ENCODE data around the gene PXDC1. TPM values are rescaled to one million over a fixed set of nuclear protein-coding genes. Genes with fewer than 3 reads are reported as not detected.
A peak's percentile ranks its signal among the peaks of the same experiment; 100 is the strongest.

The PXDC1 gene
- total RNA-seq, 2 donors from 2014 or later, result 5.5 to 8.3 TPM

DNA sequence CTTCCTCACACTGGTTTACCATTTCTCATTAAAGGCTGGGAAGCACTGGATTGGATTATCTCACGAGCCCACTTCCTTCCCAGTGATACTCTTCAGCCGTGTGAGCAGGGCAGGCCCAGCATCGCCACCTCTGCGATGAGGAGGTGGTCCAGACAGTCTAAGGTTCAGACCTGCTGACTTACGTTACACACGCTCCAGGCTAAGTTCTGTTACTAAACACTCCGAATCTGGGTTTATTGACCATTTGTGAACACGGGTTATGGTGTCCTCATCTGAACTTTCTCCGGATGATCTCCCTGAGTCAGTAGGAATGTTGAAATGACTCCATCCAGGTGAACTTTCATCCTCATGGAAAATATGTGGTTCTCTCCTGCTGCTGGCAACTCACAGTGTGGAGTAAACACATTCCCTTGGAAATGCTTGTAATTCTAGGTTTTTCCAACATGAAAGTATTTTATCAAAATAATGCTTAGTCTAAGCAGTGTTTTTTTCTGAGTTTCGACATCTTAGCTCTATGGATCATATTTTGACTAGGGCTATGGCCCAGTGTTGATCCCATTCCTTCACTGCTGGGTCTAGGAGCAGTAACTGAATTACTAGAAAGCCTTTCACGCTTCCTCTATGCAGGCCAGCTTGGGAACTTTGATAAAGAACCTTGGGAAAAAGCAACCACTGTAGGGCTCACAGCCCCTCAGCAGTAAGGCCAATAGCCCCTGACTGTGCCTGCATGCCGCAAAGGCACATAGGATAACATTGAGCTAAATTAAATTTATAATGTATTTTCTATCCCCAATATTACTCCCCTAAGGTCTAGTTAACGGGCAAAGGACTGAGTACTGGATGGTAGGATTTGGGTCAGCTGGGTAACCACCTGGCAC lies 37.7 kb upstream of the PXDC1 start:
- H3K4me1 Mint-ChIP-seq, result no peaks in the 10 kb centered on the region
- no peak overlapping the region for H3K4me3 Mint-ChIP-seq
- H3K9me3 Mint-ChIP-seq, result no peaks in the 10 kb centered on the region
- H3K27me3 Mint-ChIP-seq, result no peaks in the 10 kb centered on the region
- H3K27ac Mint-ChIP-seq, result no peak overlapping the region
- no peaks in the 10 kb centered on the region for H3K36me3 Mint-ChIP-seq (ENCODE audit: low read depth)
- no peak for ATAC-seq (replicated peaks)

DNA sequence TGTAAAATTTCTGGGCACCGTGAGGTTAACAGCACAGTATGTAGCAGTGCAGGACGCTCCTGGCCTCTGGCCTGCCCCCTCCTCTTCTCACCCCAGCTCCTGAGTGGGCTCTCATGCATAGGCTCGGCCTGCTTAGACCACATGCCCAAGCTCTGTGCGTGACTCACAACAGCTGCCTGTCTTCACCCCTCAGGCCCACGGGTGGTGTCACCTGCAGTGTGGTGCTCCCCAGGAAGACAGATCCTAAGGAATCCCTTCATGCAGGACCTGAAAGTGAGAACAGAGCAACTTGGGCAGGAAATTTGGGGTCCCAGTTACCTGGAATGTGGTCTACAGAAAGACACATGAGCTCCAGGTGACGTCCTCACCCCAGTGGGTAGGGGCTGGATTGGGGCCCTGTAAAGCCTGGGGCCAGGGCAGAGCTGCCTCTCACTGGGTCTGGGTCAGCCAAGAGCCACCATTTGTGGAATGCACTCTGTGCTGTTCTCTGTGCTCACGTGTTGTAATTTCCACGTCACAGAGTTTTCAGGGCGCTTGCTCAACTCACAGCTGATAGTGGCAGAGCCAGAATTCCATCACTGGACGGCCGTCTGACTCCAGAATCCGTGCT lies 37.0 kb upstream of the PXDC1 start:
- Mint-ChIP-seq H3K4me1 (no peaks in the 10 kb centered on the region), H3K4me3 (no peak overlapping the region), H3K27me3 (no peaks in the 10 kb centered on the region), H3K36me3 (ENCODE audit: low read depth) (no peaks in the 10 kb centered on the region), H3K9me3 (no peaks in the 10 kb centered on the region), H3K27ac (no peak overlapping the region)
- no peak for ATAC-seq (replicated peaks)

DNA sequence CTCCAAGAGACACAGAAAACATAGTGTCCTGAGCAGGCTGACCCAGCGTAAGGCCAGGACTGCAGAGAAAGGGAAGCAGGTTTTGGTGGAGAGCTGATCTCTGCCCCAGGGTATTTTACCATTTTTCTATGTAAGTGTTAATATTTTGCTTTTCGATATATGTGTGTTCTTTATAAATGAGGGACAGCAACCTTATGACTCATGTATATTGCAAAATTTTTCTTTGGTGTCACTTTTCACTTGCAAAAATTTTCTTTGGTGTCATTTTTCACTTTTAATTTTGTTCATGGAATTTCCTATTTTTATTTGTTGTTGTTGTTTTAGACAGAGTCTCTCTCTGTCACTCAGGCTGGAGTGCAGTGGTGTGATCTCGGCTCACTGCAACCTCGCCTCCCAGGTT lies 34.6 kb upstream of the PXDC1 start:
- Mint-ChIP-seq H3K9me3 (no peaks in the 10 kb centered on the region), H3K27me3 (peaks cover 4% of the 10 kb centered on the region), H3K4me1 (no peaks in the 10 kb centered on the region), H3K4me3 (no peak overlapping the region), H3K36me3 (ENCODE audit: low read depth) (no peaks in the 10 kb centered on the region), H3K27ac (no peak overlapping the region)
- no peak for ATAC-seq (replicated peaks)

DNA sequence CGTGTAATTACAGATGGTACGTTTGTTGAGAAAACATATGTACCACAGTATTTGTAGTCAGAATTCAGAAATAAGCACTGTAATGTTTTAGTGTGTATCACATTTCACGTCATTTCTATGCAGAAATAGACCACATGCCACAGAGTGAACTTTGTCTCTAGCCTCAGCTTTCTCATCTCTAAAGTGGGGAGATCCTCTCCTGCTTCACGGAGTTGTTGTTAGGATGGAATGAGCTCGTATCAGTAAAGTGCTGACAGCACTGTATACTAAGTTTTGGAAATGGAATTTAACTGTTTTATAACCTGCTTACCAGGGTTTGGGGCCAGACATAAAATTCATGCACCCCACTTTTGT lies 34.2 kb upstream of the PXDC1 start:
- no peak overlapping the region for H3K4me3 Mint-ChIP-seq
- H3K36me3 Mint-ChIP-seq (ENCODE audit: low read depth), result no peaks in the 10 kb centered on the region
- no peaks in the 10 kb centered on the region for H3K4me1 Mint-ChIP-seq
- no peak for ATAC-seq (replicated peaks)
- no peaks in the 10 kb centered on the region for H3K9me3 Mint-ChIP-seq
- H3K27ac Mint-ChIP-seq, result no peak overlapping the region
- peaks cover 4% of the 10 kb centered on the region for H3K27me3 Mint-ChIP-seq

DNA sequence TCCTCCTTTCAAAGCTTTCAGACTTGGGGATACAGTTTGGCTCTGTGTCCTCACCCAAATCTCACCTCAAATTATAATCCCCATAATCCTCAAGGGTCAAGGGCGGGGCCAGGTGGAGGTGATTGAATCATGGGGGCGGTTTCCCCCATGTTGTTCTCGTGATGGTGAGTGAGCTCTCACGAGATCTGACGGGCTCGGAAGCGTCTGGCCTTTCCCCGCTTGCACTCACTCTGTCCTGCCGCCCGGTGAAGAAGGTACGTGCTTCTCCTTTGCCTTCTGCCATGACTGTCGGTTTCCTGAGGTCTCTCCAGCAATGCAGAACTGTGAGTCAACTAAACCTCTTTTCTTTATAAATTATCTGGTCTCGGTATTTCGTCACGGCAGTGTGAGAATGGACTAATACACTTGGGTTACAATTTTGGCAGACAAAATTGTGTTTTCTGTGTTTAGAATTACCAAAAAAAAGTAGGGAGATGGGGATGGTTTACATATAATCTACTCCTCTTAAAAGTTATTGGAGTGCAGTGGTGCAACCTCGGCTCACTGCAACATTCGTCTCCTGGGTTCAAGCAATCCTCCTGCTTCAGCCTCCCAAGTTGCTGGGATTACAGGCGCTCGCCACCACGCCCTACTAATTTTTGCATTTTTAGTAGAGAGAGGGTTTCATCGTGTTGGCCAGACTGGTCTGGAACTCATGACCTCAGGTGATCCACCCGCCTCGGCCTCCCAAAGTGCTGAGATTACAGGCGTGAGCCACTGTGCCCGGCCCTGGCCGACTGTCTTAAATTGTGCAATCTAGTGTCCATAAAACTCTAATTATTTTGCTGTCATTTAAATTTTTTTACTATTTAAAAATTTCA lies 33.6 kb upstream of the PXDC1 start:
- Mint-ChIP-seq H3K9me3 (no peaks in the 10 kb centered on the region), H3K27ac (no peak overlapping the region), H3K4me1 (no peaks in the 10 kb centered on the region)

DNA sequence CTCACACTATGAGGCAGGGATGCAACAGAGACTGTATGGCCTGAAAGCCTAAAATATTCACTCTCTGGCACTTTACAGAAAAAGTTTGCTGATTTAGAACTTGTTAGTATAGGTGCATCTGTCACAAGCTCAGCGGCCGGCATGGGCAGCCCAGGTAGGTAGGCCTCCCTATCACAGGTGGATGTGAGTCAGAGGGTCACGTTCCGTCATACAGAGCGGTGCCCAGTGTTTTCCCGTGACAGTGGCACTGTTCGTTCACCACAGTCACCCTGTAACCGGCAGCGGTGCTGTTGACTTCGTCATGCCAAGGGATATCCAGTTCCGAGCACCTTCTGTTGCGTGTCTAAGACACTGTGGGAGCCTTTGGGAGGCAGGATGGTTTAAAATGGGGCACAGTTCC lies 32.9 kb upstream of the PXDC1 start:
- Mint-ChIP-seq H3K4me1 (no peaks in the 10 kb centered on the region), H3K27me3 (peaks cover 4% of the 10 kb centered on the region), H3K36me3 (ENCODE audit: low read depth) (no peaks in the 10 kb centered on the region), H3K27ac (no peak overlapping the region), H3K9me3 (no peaks in the 10 kb centered on the region), H3K4me3 (no peak overlapping the region)
- ATAC-seq (replicated peaks), result no peak

More for the DNA sequence above, 33.6 kb upstream of the PXDC1 start:
- no peak for ATAC-seq (replicated peaks)
- Mint-ChIP-seq H3K36me3 (ENCODE audit: low read depth) (no peaks in the 10 kb centered on the region), H3K27me3 (peaks cover 4% of the 10 kb centered on the region), H3K4me3 (no peak overlapping the region)

DNA sequence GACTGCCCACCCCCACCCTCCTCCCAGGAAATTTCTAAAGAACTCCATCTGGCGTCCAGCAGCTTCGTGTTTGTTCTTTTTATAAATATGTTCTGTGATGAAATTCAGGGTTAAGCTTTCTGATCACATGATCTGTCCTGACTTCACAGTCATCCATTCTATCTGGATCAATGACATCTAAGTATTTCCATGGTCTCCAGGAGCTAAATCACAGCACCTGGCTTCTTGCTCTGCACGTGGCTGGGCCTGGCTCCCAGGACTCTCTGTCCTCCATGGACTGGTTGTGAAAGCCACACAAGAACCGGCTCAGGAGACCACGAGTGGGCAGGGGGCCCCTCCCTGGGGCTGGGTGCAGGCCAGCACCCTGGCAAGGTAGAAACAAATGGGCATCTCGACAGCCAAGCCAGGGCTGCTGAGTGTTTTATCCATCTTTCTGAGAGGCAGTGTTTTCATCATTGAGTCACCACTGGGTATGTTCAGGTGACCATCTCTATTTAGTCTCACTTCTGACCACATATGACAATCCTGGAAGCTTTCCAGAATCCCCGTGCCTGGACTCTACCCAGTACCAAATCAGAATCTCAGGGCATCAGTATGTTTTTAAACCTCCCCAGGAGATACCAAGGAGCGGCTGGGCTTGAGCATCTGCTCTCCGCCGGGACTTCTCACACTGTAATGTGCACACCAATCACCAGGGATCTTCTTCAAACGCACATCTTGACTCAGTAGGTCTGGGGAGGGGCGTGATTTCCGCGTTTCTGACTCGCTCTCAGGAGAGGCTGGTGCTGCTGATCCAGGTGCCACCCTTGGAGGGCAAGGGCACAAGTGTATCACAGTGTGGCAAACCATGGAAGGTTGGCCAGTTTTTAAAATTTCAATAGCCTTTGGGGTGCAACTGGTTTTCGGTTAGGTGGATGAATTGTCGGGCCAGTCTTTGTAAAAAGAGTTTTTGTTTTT lies 31.6 kb upstream of the PXDC1 start:
- Mint-ChIP-seq H3K27me3 (peaks cover 4% of the 10 kb centered on the region), H3K9me3 (no peaks in the 10 kb centered on the region), H3K36me3 (ENCODE audit: low read depth) (no peaks in the 10 kb centered on the region), H3K4me1 (no peaks in the 10 kb centered on the region), H3K4me3 (no peak overlapping the region), H3K27ac (no peak overlapping the region)
- no peak for ATAC-seq (replicated peaks)

DNA sequence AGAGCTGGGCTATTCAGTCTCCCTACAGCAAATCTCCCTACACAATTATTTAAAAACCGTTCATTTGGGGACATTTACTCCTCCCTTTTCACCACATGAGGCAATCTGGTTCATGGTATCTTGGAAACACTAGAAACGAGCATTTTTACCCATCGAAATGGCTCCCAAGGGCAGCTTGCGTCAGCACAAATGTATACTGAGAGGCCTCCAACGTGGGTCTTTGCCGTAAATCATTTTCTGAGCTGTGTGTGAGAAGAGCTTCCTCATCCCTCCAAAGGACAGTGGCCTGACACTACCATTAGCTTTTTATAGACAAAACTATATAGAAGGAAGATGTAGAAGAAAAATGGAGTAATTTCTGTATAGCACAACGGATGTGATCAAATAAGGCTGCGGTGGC lies 30.0 kb upstream of the PXDC1 start:
- H3K27ac Mint-ChIP-seq, result no peak overlapping the region
- H3K4me3 Mint-ChIP-seq, result no peak overlapping the region
- H3K4me1 Mint-ChIP-seq, result peaks cover 6% of the 10 kb centered on the region
- peaks cover 9% of the 10 kb centered on the region for H3K27me3 Mint-ChIP-seq
- H3K36me3 Mint-ChIP-seq (ENCODE audit: low read depth), result no peaks in the 10 kb centered on the region
- H3K9me3 Mint-ChIP-seq, result no peaks in the 10 kb centered on the region
- ATAC-seq (replicated peaks), result no peak

DNA sequence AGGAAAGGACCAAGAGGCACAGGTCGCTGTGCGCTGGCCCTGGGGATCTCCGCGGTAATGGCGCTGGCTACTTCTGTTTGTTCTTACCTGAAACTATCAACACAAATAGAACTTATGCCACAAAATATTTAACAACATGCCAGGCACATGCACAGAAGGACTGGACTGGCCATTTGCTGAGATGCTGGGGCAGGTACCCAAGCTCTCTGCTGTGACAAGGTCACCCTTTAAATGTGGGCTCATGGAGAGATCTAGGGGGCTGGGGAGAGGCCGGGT lies 28.0 kb upstream of the PXDC1 start:
- ATAC-seq (replicated peaks), result no peak
- Mint-ChIP-seq H3K4me1 (peaks cover 6% of the 10 kb centered on the region), H3K9me3 (no peaks in the 10 kb centered on the region), H3K27ac (no peak overlapping the region), H3K36me3 (ENCODE audit: low read depth) (no peaks in the 10 kb centered on the region), H3K4me3 (no peak overlapping the region), H3K27me3 (peaks cover 9% of the 10 kb centered on the region)

DNA sequence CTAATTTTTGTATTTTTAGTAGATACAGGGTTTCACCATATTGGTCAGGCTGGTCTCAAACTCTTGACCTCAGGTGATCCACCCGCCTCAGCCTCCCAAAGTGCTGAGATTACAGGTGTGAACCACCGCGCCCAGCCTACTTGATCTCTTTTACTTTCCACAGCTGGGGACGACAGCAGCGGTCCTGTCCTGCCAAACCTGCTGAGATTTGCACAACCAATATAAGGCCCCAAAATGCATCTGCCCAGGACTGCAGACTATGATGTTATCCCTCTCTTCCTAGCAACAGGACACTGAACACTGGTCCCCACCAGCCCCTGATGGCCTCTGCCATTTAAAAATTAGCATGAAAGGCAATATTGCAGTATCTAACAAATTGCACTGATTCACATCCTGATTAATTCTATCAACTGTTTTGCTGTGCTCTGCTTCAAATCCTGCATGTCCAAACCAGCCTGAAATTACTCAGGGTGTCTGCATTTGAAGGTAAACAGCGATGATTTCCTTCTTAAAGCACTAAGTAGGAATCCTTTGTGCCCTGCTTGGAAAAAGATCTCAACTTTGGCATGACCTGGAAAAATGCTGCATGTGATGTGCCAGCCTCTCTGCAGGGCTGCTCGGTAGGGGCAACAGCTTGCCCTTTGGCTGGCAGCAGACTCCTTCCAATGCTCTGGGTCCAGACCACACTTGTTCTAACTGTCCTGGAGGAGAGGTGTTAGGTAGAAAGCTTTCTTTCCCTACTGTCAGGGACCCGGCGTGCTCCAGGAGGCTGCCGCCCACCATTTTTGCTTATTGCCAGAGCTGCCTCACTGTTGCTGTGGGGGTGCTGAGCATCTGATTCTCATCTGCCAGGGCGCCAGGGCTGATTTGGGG lies 27.4 kb upstream of the PXDC1 start:
- Mint-ChIP-seq H3K9me3 (no peaks in the 10 kb centered on the region), H3K27ac (no peak overlapping the region), H3K4me3 (no peak overlapping the region), H3K4me1 (peaks cover 6% of the 10 kb centered on the region), H3K36me3 (ENCODE audit: low read depth) (no peaks in the 10 kb centered on the region), H3K27me3 (peaks cover 9% of the 10 kb centered on the region)
- no peak for ATAC-seq (replicated peaks)

DNA sequence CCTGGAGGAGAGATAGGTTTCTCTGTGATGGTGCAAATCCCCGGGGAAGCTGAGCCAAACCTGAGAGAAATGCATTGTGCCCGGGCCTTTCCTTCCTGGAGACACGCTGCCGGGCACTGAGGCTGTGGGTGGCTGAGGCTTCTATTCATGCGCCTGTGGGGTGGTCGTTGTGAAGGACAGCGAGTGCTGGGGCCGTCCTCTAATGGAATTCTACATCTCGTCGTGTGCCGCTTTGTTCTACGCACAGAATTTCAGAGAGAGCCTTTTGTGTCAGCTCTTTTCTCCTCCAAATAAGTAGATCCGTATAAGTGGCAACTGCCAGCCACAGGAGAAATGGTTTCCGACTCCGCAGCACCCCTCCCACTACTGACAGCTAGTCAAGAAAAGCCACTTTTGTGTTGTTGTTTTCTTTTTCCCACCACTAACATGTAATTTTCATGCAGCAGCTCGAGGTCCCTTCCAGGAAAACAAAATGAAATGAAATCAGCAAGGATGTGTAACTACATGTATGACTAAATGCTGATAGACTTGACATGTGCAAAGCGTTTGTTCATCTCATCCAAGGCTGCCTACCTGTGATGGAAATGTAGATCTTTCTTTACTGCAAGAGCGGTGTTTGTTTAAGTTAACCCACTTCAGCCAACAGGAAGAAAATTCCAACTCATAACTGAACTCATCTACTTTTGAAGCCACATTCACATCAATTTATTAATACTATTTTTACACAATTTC lies 26.4 kb upstream of the PXDC1 start:
- H3K27ac Mint-ChIP-seq, result no peak overlapping the region
- peak; percentile 19 for ATAC-seq (replicated peaks)
- peaks cover 5% of the 10 kb centered on the region for H3K27me3 Mint-ChIP-seq

DNA sequence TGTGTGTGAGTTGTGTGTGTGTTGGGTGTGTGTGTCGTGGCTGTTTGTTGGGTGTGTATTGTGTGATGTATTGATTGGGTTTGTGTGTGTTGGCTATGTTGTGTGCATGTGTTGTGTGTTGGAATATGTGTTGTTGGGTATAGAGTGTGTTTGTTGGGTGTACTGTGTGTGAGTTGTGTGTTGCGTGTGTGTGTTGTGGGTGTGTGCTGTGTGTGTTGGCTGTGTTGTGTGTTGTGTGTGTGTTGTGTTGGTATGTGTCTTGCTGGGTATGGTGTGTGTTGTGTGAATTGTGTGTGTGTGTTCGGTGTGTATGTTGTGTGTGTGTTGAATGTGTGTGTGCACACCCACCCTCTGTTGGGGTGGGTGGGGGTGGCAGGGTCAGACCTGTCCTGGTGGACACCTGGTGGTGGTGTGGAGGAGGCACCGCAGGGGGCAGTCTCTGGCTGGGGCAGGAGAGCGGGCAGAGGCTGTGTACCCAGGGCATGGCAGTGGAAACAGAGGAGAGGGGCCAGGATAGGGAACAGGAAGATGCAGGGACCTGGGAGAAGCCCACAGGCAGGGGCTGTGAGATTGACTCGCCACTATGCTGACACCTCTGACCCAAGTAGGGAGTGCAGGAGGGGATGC lies 25.5 kb upstream of the PXDC1 start:
- H3K4me1 Mint-ChIP-seq, result peaks cover 6% of the 10 kb centered on the region
- no peak overlapping the region for H3K4me3 Mint-ChIP-seq
- ATAC-seq (replicated peaks), result peak; percentile 24
- peaks cover 5% of the 10 kb centered on the region for H3K27me3 Mint-ChIP-seq
- H3K36me3 Mint-ChIP-seq (ENCODE audit: low read depth), result no peaks in the 10 kb centered on the region
- no peaks in the 10 kb centered on the region for H3K9me3 Mint-ChIP-seq
- H3K27ac Mint-ChIP-seq, result no peak overlapping the region

More for the DNA sequence above, 26.4 kb upstream of the PXDC1 start:
- no peaks in the 10 kb centered on the region for H3K36me3 Mint-ChIP-seq (ENCODE audit: low read depth)
- H3K4me3 Mint-ChIP-seq, result no peak overlapping the region
- H3K4me1 Mint-ChIP-seq, result peaks cover 6% of the 10 kb centered on the region
- no peaks in the 10 kb centered on the region for H3K9me3 Mint-ChIP-seq
